GM21717 (cell line): Measurements from ENCODE around the gene GMPPB.
"Not testable (repeated sequence)": the region's sequence is repeated elsewhere in the genome, so short reads cannot be mapped to it uniquely, and the experiment has no call there.

Experiments
- ATAC-seq: cut with Tn5 transposase; IDR thresholded peaks from one replicate; pipeline ENCODE4 v1.9.1; 2021; ENCODE audit warnings: mild to moderate bottlenecking, moderate library complexity; ENCODE audit not compliant: unreplicated experiment

GMPPB gene

DNA sequence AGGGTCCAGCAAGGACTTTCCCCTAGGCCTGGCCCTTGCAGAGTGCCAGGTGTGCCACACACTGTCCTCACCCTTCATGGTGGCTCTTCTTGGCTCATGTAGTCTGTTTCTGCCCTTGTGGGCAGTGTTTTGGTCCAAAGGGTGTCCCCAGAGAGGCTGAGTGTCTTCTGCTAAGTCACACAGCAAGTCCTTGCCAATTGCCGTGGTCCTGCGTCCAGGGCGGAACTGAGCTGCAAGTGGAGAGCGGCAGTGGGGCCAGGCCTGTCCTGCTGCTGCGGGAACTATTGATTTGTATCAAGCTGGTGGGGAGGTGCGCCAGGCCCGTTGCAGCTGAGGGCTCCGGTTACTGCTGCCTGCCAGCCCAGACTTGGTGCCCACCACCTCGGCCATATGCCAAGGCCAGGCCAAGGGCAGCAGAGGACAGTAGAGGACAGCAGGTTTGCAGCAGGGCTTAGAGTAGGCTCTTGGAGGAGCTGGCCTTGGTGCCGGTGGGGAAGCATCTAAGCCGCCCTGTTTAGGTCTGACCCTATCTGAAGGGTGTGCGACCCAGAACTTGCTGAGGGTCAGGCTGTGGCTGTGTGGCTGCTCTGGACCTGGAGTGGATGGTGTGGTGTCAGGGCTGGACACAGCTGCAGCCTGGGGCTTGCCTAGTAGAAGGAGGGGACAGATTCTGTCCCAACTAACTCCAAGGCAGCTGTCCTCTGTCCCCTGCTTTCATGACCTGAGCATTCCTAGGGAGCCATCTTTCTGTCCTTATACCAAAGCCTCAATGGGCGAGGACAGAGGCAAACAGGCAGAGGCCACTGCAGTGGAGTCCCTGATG lies 8.8 kb downstream of the GMPPB start:
- ATAC-seq = no peak

- no peak for ATAC-seq
Observed at GRCh38 chr3:49713336-49714105, 10.2 kb downstream of the GMPPB start.

DNA sequence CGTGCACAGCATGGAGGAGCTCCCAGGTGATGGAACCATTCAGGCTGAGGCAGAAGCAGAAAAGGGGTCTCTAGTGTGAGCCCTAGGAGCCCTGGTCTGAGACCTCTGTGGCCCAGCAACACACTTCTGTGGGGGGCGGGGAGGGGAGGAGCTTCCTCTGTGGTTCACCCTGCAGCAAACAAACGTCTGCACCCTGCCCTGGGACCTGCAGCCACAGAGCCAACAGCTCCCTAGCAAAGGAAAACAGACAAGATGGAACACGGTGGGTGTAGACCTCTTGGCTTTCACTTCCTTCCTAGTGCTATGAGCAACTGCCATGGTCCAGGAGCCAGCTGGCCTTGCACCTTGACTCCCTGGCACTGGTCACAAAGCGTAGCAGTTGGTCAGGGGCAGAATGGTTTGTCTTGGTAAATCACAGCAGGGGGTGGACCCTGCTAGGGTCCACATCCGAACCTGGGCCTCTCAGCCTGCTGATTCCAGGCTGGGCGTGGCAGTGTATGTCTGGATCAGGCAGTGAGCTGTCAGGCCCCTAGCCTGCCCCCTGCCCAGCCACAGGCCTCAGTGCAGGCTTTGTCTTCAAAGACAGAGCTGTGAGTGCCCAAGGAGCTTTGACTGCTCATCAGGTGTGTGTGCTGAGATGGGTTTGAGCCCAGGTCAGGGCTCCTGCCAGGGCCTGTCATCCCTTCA lies 11.0 kb downstream of the GMPPB start:
- ATAC-seq = no peak

DNA sequence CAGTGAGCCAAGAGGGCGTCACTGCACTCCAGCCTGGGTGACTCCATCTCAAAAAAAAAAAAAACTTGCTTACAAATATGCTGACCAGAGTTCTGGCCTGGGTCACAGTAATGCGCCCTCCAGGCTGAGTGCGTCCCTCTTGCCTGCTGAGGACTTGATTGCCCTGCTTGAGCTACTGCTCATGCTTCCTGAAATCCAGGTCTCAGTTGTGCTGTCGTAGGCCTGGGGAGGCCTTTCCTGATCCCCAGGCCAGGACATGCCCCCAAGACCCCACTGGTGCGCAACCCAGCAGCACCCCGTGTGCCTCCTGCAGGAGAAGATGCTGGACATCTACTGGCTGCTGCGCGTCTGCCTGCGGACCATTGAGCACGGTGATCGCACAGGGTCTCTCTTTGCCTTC lies 11.6 kb downstream of the GMPPB start:
- ATAC-seq = no peak

DNA sequence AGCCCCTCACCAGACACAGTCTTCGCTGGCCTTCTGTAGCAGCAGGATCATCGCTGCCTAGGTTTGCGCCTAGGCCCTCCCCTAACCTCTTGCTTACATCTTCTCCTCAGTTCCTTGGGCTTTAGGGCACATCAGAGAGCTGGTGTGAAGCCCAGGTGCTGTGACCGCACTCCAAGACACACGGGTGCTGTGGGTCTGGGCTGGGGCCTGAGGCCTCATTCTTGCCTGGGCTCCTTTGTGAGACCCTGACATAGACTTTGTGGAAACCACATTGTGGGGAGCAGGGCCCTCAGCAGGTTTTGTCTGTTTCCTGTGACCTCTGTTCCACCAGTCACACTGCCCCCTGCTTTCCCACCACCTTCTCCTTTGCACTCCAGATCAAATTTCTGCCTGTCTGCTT lies 12.3 kb downstream of the GMPPB start:
- no peak for ATAC-seq

GRCh38 chr3:49709852-49710251 lies 13.9 kb downstream of the GMPPB start:
- no peak for ATAC-seq

DNA sequence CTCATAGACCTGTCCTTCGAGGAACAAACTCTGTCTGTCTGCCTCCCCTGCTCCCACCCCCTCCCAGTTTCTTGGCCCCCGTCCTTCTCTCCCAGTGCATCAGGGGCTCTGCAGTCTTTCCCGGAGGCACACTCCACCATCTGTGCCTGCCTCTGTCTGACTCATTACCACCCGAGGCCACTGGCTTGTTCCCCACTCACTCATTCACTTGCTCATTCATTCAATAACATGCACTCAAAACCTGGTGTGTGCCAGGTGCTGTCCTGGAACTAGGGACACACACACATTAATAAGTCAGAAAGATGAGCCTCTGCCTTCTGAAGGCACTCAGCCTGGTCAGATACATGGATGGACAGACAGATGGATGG lies 16.7 kb downstream of the GMPPB start:
- no peak for ATAC-seq

- no peak for ATAC-seq
Observed at GRCh38 chr3:49706456-49707112, 17.2 kb downstream of the GMPPB start.

DNA sequence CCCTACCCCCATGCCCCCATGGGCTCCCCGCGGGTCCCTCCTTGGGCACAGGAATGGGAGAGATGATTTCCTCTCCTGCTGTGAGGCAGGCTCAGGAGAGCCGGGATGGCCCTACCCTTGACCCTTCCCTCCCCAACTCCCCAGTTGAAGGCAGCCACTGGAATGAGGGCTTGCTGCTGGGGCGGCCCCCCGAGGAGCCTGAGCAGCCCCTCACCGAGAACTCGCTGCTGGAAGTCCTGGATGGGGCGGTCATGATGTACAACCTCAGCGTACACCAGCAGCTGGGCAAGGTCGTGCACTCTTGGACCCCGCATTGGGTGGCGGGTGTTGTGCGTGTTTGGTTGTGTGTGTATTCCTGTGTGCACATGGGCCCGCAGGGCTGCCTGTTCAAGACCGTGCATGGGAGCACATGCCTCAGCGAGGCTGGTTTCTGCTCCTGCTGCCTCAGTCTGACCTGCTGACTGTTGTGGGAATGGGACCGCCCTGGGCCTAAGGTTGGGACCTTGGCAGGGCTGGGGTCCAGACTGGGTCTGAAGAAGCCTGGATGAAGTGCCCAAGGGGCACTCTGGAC lies 18.3 kb downstream of the GMPPB start:
- no peak for ATAC-seq

- no peak for ATAC-seq
Observed at GRCh38 chr3:49704629-49705028, 19.1 kb downstream of the GMPPB start.

DNA sequence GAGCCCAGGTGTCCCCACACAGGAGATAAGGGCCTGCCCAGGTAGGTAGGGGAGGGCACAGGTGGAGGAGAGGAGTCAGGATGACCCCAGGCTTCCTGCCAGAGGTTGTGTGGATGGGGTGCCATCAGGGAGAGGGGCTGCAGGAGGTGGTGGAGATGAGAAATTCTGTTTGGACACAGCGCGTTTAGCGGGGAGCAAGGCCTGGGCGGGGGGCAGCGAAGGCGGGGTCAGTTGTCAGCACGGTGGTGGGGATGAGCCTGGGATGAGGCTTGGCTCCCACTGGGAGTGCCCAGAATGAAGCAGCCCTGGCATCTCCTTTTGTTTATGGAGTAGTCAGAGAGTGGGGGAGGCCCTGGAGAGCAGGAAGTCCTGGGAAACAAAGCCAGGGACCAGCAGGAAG lies 19.8 kb downstream of the GMPPB start:
- ATAC-seq = no peak

DNA sequence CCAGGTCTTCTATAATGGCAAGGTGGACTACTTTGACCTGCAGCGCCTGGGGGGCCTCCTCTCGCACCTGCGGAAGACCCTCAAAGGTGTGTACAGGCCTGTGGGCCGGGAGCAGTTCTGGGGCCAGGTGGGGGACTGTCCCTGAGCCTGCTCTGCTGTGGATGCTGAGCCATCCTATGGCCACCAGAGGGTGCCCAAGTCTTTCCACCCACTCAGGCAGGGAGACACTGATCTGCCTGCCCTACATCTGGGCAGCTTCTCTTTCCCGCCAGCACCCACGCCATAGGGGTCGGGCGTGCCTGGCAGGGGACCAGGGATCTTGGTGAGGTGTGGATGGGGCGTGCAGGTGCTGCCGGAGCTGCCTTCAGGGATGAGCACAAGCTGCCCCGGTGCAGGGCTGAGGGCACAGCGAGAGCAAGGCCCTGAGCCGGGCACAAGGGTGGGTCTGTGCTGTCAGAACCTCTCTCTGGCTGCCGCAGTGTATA lies 20.3 kb downstream of the GMPPB start:
- no peak for ATAC-seq

GRCh38 chr3:49702672-49703071 lies 21.1 kb downstream of the GMPPB start:
- no peak for ATAC-seq

- no peak for ATAC-seq
Observed at GRCh38 chr3:49701388-49702077, 22.2 kb downstream of the GMPPB start.

GRCh38 chr3:49700453-49701128 lies 23.2 kb downstream of the GMPPB start:
- no peak for ATAC-seq

DNA sequence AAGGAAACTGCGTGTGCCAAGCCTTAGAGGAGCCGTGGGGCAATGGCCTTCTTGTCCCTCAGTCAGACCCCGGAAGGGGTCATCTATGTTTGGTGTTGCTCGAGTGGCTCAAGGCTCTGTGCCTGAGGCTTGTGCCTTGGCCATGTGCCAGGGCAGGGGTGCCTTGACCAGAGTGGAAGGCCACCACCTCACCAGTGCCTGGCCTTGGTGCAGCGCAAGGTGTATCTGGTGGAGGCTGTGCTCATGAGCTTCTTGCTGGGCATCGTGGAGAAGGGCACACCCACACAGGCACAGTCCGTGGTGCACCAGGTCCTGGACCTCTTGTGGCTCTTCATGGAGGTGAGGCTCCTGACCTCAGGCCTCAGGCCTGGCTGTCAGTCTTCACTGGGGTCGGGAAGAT lies 23.7 kb downstream of the GMPPB start:
- ATAC-seq = no peak

DNA sequence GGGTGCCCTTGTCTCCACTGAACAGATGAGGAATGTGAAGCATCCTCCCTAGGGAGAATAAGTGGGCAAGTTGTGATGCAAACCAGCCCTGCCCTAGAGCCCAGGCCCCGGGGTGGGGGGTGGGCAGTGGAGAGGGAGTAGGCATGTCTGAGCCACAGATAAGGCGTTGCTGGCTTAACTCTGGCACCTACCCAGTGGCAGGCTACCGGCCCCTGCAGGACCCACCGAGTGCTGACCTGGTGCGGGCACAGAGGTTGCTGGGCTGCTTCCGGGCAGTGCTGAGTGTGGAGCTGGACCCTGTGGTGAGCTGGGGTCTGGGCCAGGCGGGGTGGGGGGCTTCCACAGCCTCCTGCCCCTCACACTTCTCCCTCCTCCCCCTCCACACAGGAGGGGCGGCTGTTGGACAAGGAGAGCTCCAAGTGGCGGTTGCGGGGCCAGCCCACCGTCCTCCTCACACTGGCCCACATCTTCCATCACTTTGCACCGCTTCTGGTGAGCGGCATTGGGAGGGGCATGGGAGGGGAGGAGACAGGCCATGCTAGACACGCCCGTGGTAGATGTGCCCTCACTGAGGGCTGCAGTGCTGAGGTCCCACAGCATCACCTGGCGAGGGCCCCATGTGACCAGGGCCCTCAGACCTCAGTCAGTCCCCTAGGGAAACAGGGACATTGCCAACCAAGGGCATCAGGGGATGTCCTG lies 24.3 kb downstream of the GMPPB start:
- no peak for ATAC-seq

DNA sequence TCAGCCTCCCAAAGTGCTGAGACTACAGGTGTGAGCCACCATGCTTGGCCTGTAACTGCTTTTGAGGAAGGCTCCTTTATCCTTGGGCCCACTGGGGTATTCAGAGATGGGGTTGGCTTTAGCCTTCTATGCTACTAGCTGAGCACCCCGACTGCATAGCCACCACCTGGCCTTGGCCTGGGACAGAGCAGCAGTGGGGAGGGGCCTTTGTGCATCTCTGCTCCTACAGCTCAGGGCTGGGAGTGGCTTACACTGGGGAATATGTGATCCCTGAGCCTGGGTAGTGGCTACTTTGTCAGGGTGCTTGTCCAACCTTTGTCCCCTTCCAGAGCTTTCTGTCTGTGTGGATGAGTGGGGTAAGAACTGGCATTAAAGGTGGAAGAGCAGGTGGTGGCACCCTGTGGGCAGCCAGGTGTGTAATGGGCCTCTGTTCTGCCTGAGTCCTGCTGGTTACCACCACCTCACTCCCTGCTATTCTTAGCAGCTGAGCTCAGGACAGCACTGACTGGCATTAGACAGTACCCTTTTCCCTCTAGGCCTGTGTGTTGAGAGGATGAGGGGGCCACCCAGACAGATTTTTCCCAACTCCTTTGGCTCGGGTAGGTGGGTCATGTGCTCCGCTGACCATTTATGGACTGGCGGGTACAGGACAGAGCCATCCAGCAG lies 28.3 kb downstream of the GMPPB start:
- ATAC-seq = not testable (repeated sequence)
